Measurements from ENCODE around the gene MON1B. TPM values are rescaled to one million over a fixed set of nuclear protein-coding genes. Genes with fewer than 3 reads are reported as not detected.
A peak's percentile ranks its signal among the peaks of the same experiment; 100 is the strongest.

MON1B gene
- total and polyA plus RNA-seq, 2 of the 4 experiments (the other 2 are of a cell fraction), result 5.2 to 19.2 TPM

DNA sequence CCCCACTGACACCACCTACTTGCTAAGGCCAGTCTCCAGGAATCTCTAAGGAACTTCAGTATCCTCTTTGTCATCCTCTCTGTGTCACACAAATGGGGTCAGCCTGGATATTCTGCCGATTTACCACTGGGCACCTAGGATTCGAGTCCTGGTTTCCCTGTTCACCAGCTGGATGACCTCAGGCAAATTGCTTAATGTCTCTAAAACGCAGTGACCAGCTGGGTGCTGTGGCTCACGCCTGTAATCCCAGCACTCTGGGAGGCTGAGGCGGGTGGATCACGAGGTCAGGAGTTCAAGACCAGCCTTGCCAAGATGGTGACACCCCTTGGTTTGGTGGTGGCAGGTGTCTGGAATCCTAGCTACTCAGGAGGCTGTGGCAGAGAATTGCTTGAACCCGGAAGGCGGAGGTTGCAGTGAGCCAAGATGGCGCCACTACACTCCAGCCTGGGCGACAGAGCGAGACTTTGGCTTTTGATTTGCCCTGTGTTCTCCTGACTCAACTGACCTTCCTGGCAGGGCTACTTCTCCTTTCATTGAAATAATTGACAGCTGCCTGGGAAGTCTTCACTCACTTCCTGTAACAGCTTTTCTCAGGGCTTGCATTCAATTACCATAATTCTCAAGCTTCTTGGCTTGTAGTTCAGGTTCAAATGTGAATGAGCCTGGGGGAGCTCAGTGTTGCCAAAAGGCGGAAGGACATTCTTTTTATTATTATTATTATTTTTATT is 23.6 kb downstream of the MON1B start:
- no peak overlapping the region for H3K56ac ChIP-seq (ENCODE audit: extremely low read depth, insufficient read depth, low read length)
- no peak overlapping the region for H2AK5ac ChIP-seq (ENCODE audit: low read depth, low read length)
- TF ChIP-seq FOS (IDR thresholded peaks at IDR 0.05; ENCODE audit: low read depth, low read length) (no peak), MXI1 (IDR thresholded peaks at IDR 0.05; ENCODE audit: borderline replicate concordance, low read depth, low read length) (no peak), RFX5 (IDR thresholded peaks at IDR 0.05; ENCODE audit: low read depth, low read length) (no peak), CHD1 (IDR thresholded peaks at IDR 0.05; ENCODE audit: low read depth, low read length) (no peak), RAD21 (IDR thresholded peaks at IDR 0.05; ENCODE audit: low read length) (no peak), MAZ (IDR thresholded peaks at IDR 0.05; ENCODE audit: borderline replicate concordance, low read depth, low read length) (no peak), POLR2A (IDR thresholded peaks at IDR 0.05; ENCODE audit: low read depth, low read length) (no peak)
- TF ChIP-seq, protein P1, sequence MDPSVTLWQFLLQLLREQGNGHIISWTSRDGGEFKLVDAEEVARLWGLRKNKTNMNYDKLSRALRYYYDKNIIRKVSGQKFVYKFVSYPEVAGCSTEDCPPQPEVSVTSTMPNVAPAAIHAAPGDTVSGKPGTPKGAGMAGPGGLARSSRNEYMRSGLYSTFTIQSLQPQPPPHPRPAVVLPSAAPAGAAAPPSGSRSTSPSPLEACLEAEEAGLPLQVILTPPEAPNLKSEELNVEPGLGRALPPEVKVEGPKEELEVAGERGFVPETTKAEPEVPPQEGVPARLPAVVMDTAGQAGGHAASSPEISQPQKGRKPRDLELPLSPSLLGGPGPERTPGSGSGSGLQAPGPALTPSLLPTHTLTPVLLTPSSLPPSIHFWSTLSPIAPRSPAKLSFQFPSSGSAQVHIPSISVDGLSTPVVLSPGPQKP (IDR thresholded peaks at IDR 0.05; ENCODE audit: borderline replicate concordance, low read depth, low read length), result no peak
- TF ChIP-seq, protein P2, sequence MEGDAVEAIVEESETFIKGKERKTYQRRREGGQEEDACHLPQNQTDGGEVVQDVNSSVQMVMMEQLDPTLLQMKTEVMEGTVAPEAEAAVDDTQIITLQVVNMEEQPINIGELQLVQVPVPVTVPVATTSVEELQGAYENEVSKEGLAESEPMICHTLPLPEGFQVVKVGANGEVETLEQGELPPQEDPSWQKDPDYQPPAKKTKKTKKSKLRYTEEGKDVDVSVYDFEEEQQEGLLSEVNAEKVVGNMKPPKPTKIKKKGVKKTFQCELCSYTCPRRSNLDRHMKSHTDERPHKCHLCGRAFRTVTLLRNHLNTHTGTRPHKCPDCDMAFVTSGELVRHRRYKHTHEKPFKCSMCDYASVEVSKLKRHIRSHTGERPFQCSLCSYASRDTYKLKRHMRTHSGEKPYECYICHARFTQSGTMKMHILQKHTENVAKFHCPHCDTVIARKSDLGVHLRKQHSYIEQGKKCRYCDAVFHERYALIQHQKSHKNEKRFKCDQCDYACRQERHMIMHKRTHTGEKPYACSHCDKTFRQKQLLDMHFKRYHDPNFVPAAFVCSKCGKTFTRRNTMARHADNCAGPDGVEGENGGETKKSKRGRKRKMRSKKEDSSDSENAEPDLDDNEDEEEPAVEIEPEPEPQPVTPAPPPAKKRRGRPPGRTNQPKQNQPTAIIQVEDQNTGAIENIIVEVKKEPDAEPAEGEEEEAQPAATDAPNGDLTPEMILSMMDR (conservative IDR thresholded peaks at IDR 0.05; ENCODE audit: low read depth, low read length), result no peak
- TF ChIP-seq, protein P3, sequence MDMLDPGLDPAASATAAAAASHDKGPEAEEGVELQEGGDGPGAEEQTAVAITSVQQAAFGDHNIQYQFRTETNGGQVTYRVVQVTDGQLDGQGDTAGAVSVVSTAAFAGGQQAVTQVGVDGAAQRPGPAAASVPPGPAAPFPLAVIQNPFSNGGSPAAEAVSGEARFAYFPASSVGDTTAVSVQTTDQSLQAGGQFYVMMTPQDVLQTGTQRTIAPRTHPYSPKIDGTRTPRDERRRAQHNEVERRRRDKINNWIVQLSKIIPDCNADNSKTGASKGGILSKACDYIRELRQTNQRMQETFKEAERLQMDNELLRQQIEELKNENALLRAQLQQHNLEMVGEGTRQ (IDR thresholded peaks at IDR 0.05; ENCODE audit: low read depth, low read length), result no peak
- H2AFZ ChIP-seq (replicated peaks; ENCODE audit: low read length, poor library complexity), result no peak overlapping the region
- CTCF ChIA-PET, result no interaction called here
- H4K20me1 ChIP-seq (ENCODE audit: insufficient read depth, low read length), result no peaks in the 10 kb centered on the region
- no peak overlapping the region for H4K91ac ChIP-seq (ENCODE audit: insufficient read depth, low read depth, low read length)
- no peak overlapping the region for H2BK120ac ChIP-seq (ENCODE audit: low read depth, low read length)
- no peak overlapping the region for H4K8ac ChIP-seq (ENCODE audit: low read depth in 2 of 2, low read length in 2 of 2)
- H3K9me1 ChIP-seq (ENCODE audit: insufficient read depth, low read length), result peaks cover 11% of the 10 kb centered on the region
- peaks cover 6% of the 10 kb centered on the region; the same call in 1 of the 2 replicates for H3K27me3 ChIP-seq (ENCODE audit: control insufficient read depth, insufficient read depth, low read length)
- H2BK5ac ChIP-seq (ENCODE audit: low read depth, low read length, poor library complexity, severe bottlenecking), result no peak overlapping the region
- H3K18ac ChIP-seq (ENCODE audit: low read depth, low read length), result no peak overlapping the region
- peaks cover 3% of the 10 kb centered on the region for H3K4me1 ChIP-seq (ENCODE audit: control insufficient read depth, insufficient read depth, low read length)
- H3K79me1 ChIP-seq (ENCODE audit: low read depth in 1 of 2, low read length in 2 of 2), result no peaks in the 10 kb centered on the region
- H3K36me3 ChIP-seq (ENCODE audit: control insufficient read depth, insufficient read depth, low read length), result no peaks in the 10 kb centered on the region
- peak overlapping the region; percentile 39 for H2AK9ac ChIP-seq (replicated peaks; ENCODE audit: low read depth, low read length, poor library complexity)
- no peak overlapping the region for H2BK15ac ChIP-seq (ENCODE audit: low read depth, low read length)
- no peak overlapping the region for H3K9ac ChIP-seq (ENCODE audit: low read depth, low read length)
- H3K14ac ChIP-seq (replicated peaks; ENCODE audit: low read depth, low read length), result no peak overlapping the region
- H3K4ac ChIP-seq (ENCODE audit: low read depth, low read length), result no peak overlapping the region
- no peak overlapping the region for H2BK20ac ChIP-seq (ENCODE audit: low read depth, low read length)
- no peak overlapping the region for H3K23ac ChIP-seq (ENCODE audit: low read depth, low read length)
- POLR2A ChIA-PET (ENCODE audit: unreplicated experiment), result no interaction called here
- no peak overlapping the region for H3K4me2 ChIP-seq (ENCODE audit: low read depth, low read length)
- H3K27ac ChIP-seq (ENCODE audit: insufficient read depth, low read length), result no peak overlapping the region
- no peak overlapping the region for H4K5ac ChIP-seq (ENCODE audit: low read depth, low read length)
- no peaks in the 10 kb centered on the region for H3K9me3 ChIP-seq (ENCODE audit: control insufficient read depth, insufficient read depth, low read length)
- dilution Hi-C loops (cut with HindIII; ENCODE audit: low sequenced_read_pairs, unreplicated experiment), result no loop called here
- no peak for ATAC-seq (ENCODE audit: low read depth)
- no peak for DNase-seq
- in situ Hi-C loops (cut with MboI; ENCODE audit: low sequenced_read_pairs), result no loop called here
- 89% methylated on average over 6 of the region's 12 CpGs; no CpG with 5 or more reads in 1 of the 2 experiments for WGBS, 2 experiments (ENCODE audit: extremely low coverage in 2 of 2, insufficient read length in 1 of 2)
- BruUV-seq (replicated peaks), result no TSS peak
- H3K4me3 ChIP-seq (ENCODE audit: insufficient read depth, low read depth, low read length), result no peak overlapping the region
- intact Hi-C loops (cut with micrococcal nuclease), result no loop called here
